HepG2 (cell line): Measurements from ENCODE around the gene PHACTR3. TPM values are rescaled to one million over a fixed set of nuclear protein-coding genes. Genes with fewer than 3 reads are reported as not detected.
A peak's percentile ranks its signal among the peaks of the same experiment; 100 is the strongest.

Experiments
- HNRNPL ChIP-seq: fragments of 200-400 bp; formaldehyde crosslinking; IDR thresholded peaks from 2 replicates; pipeline ENCODE4 v1.6.1; 2017; ENCODE audit warnings: mild to moderate bottlenecking, low read depth, low read length
- HNRNPLL ChIP-seq: fragments of 200-400 bp; formaldehyde crosslinking; IDR thresholded peaks from 2 replicates; pipeline ENCODE4 v1.6.1; 2017; ENCODE audit warnings: mild to moderate bottlenecking, low read depth, low read length; ENCODE audit not compliant: poor library complexity, severe bottlenecking
- LCORL ChIP-seq, 2 experiments: fragments of 450-650 bp in 1 of 2; sonication (generic) in 1 of 2; formaldehyde crosslinking in 1 of 2; IDR thresholded peaks; 2 replicates each; pipeline versions ENCODE4 v1.5.0 to v1.6.1; 2017 to 2020; ENCODE audit warnings: antibody characterized with exemption in 1 of 2, missing genetic modification reagents in 1 of 2
- MAZ ChIP-seq, 2 experiments: sonication (generic) in 1 of 2; formaldehyde crosslinking in 1 of 2; IDR thresholded peaks; 2 replicates each; pipeline versions ENCODE4 v1.5.0 to v1.6.1; 2012 to 2020; ENCODE audit warnings: low read depth in 2 of 2, mild to moderate bottlenecking in 2 of 2, borderline replicate concordance in 1 of 2, improper control_type of control experiment in 1 of 2, low read length in 1 of 2, missing genetic modification reagents in 1 of 2, moderate library complexity in 1 of 2
- PLRG1 ChIP-seq: fragments of 450-650 bp; conservative IDR thresholded peaks from 2 replicates; pipeline ENCODE4 v1.6.1; 2016
- POLR2AphosphoS2 ChIP-seq: IDR thresholded peaks from 2 replicates; pipeline ENCODE4 v1.6.1; 2011; ENCODE audit warnings: low read depth, low read length, improper control_type of control experiment
- RELA ChIP-seq: sonication (generic); formaldehyde crosslinking; IDR thresholded peaks from 2 replicates; pipeline ENCODE4 v1.4.0; 2020; ENCODE audit warnings: missing genetic modification reagents
- RNF219 ChIP-seq: sonication (generic); formaldehyde crosslinking; IDR thresholded peaks from 2 replicates; pipeline ENCODE4 v1.5.0; 2020; ENCODE audit warnings: mild to moderate bottlenecking, missing genetic modification reagents
- SMC3 ChIP-seq: IDR thresholded peaks from 2 replicates; pipeline ENCODE4 v1.6.1; 2011; ENCODE audit warnings: low read length, improper control_type of control experiment
- SOX6 ChIP-seq, 2 experiments: fragments of 450-650 bp in 1 of 2; sonication (generic) in 1 of 2; formaldehyde crosslinking in 1 of 2; IDR thresholded peaks; 2 replicates each; pipeline versions ENCODE4 v1.4.0 to v1.6.1; 2017 to 2020; ENCODE audit warnings: antibody characterized with exemption in 1 of 2, mild to moderate bottlenecking in 1 of 2, missing genetic modification reagents in 1 of 2
- SP2 ChIP-seq: sonication (generic); formaldehyde crosslinking; IDR thresholded peaks from 2 replicates; pipeline ENCODE4 v1.5.1; 2020; ENCODE audit warnings: mild to moderate bottlenecking, missing genetic modification reagents
- ZNF292 ChIP-seq: sonication (generic); formaldehyde crosslinking; IDR thresholded peaks from 2 replicates; pipeline ENCODE4 v1.8.1; 2022; ENCODE audit warnings: mild to moderate bottlenecking, low read depth, missing genetic modification reagents, borderline replicate concordance
- ZNF350 ChIP-seq: sonication (generic); formaldehyde crosslinking; IDR thresholded peaks from 2 replicates; pipeline ENCODE4 v1.4.0; 2020; ENCODE audit warnings: mild to moderate bottlenecking, low read depth, missing genetic modification reagents, borderline replicate concordance
- ZNF572 ChIP-seq: sonication (generic); formaldehyde crosslinking; IDR thresholded peaks from 2 replicates; pipeline ENCODE4 v1.5.1; 2020; ENCODE audit warnings: mild to moderate bottlenecking, missing genetic modification reagents
- ZNF7 ChIP-seq: IDR thresholded peaks from 2 replicates; pipeline ENCODE4 v1.6.1; 2016; ENCODE audit warnings: missing biosample characterization, missing genetic modification reagents
- polyA plus RNA-seq, 8 experiments: library from polyadenylated mRNA; depleted of rRNA in 3 of 8; stranded (reverse) in 7 of 8; unstranded in 1 of 8; fragments of >200 nt; fragmentation: Illumina TruSeq in 4 of 8; extraction: Trizol in 4 of 8; gene quantifications; 2 replicates each; pipeline versions ENCODE4 v1.2.1 to v1.2.3, GENCODE V29; 2011 to 2016; ENCODE audit warnings: low read depth in 4 of 8, missing spikeins in 1 of 8, mixed read lengths in 1 of 8; ENCODE audit not compliant: insufficient read depth in 1 of 8
- total RNA-seq, 5 experiments: library from RNA; depleted of rRNA; stranded (reverse); fragments of >200 nt; fragmentation: Illumina TruSeq; extraction: Trizol; gene quantifications; 2 replicates each; pipeline ENCODE4 v1.2.3, GENCODE V29; 2016; ENCODE audit warnings: low read depth in 1 of 5
- TF ChIP-seq, protein P1 (sequence below): sonication (generic); formaldehyde crosslinking; IDR thresholded peaks from 2 replicates; pipeline ENCODE4 v1.5.0; 2020; ENCODE audit warnings: missing genetic modification reagents
- TF ChIP-seq, protein P2 (sequence below): sonication (generic); formaldehyde crosslinking; conservative IDR thresholded peaks from 2 replicates; pipeline ENCODE4 v1.8.0; 2022; ENCODE audit warnings: missing genetic modification reagents
- TF ChIP-seq, protein P3 (sequence below): sonication (generic); formaldehyde crosslinking; IDR thresholded peaks from 2 replicates; pipeline ENCODE4 v1.8.0; 2022; ENCODE audit warnings: missing genetic modification reagents, mild to moderate bottlenecking, moderate library complexity, borderline replicate concordance
- TF ChIP-seq, protein P4 (sequence below): sonication (generic); formaldehyde crosslinking; IDR thresholded peaks from 2 replicates; pipeline ENCODE4 v1.5.1; 2020; ENCODE audit warnings: mild to moderate bottlenecking, moderate library complexity, missing genetic modification reagents

The PHACTR3 gene
- total and polyA plus RNA-seq, 2 of the 13 experiments (the other 11 are each of a cell fraction or from before 2014, with no cell fraction given), result not detected

- TF ChIP-seq, protein P1, sequence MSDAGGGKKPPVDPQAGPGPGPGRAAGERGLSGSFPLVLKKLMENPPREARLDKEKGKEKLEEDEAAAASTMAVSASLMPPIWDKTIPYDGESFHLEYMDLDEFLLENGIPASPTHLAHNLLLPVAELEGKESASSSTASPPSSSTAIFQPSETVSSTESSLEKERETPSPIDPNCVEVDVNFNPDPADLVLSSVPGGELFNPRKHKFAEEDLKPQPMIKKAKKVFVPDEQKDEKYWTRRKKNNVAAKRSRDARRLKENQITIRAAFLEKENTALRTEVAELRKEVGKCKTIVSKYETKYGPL, result no peak
- TF ChIP-seq SP2 (CRISPR knock-in tag) (no peak), HNRNPLL (no peak), POLR2AphosphoS2 (no peak), RELA (CRISPR knock-in tag) (no peak), ZNF292 (no peak), RNF219 (no peak), ZNF572 (CRISPR knock-in tag) (no peak), SOX6 (IDR thresholded peaks at IDR 0.05) (0 out of 2 replicates have a peak, but pooled peaks have one; percentile 46), SOX6 (CRISPR knock-in tag; IDR thresholded peaks at IDR 0.05) (no peak), LCORL (IDR thresholded peaks at IDR 0.05) (0 out of 2 replicates have a peak, but pooled peaks have one; percentile 17), LCORL (CRISPR knock-in tag; IDR thresholded peaks at IDR 0.05) (no peak), SMC3 (no peak), HNRNPL (no peak), ZNF7 (CRISPR knock-in tag) (no peak), ZNF350 (no peak), MAZ (IDR thresholded peaks at IDR 0.05; ENCODE audit: borderline replicate concordance, low read depth, low read length) (no peak), MAZ (CRISPR knock-in tag; IDR thresholded peaks at IDR 0.05; ENCODE audit: low read depth) (no peak), PLRG1 (0 out of 2 replicates have a peak, but pooled peaks have one; percentile 44)
- TF ChIP-seq, protein P2, sequence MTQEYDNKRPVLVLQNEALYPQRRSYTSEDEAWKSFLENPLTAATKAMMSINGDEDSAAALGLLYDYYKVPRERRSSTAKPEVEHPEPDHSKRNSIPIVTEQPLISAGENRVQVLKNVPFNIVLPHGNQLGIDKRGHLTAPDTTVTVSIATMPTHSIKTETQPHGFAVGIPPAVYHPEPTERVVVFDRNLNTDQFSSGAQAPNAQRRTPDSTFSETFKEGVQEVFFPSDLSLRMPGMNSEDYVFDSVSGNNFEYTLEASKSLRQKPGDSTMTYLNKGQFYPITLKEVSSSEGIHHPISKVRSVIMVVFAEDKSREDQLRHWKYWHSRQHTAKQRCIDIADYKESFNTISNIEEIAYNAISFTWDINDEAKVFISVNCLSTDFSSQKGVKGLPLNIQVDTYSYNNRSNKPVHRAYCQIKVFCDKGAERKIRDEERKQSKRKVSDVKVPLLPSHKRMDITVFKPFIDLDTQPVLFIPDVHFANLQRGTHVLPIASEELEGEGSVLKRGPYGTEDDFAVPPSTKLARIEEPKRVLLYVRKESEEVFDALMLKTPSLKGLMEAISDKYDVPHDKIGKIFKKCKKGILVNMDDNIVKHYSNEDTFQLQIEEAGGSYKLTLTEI (CRISPR knock-in tag), result no peak
- TF ChIP-seq, protein P3, sequence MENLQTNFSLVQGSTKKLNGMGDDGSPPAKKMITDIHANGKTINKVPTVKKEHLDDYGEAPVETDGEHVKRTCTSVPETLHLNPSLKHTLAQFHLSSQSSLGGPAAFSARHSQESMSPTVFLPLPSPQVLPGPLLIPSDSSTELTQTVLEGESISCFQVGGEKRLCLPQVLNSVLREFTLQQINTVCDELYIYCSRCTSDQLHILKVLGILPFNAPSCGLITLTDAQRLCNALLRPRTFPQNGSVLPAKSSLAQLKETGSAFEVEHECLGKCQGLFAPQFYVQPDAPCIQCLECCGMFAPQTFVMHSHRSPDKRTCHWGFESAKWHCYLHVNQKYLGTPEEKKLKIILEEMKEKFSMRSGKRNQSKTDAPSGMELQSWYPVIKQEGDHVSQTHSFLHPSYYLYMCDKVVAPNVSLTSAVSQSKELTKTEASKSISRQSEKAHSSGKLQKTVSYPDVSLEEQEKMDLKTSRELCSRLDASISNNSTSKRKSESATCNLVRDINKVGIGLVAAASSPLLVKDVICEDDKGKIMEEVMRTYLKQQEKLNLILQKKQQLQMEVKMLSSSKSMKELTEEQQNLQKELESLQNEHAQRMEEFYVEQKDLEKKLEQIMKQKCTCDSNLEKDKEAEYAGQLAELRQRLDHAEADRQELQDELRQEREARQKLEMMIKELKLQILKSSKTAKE (CRISPR knock-in tag), result no peak
- TF ChIP-seq, protein P4, sequence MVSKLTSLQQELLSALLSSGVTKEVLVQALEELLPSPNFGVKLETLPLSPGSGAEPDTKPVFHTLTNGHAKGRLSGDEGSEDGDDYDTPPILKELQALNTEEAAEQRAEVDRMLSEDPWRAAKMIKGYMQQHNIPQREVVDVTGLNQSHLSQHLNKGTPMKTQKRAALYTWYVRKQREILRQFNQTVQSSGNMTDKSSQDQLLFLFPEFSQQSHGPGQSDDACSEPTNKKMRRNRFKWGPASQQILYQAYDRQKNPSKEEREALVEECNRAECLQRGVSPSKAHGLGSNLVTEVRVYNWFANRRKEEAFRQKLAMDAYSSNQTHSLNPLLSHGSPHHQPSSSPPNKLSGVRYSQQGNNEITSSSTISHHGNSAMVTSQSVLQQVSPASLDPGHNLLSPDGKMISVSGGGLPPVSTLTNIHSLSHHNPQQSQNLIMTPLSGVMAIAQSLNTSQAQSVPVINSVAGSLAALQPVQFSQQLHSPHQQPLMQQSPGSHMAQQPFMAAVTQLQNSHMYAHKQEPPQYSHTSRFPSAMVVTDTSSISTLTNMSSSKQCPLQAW (CRISPR knock-in tag), result no peak
Measured at GRCh38 chr20:59825944-59826759, 221.8 kb downstream of the PHACTR3 start (continued).
